Measurements from ENCODE around the gene ITGAD.

ITGAD gene

DNA sequence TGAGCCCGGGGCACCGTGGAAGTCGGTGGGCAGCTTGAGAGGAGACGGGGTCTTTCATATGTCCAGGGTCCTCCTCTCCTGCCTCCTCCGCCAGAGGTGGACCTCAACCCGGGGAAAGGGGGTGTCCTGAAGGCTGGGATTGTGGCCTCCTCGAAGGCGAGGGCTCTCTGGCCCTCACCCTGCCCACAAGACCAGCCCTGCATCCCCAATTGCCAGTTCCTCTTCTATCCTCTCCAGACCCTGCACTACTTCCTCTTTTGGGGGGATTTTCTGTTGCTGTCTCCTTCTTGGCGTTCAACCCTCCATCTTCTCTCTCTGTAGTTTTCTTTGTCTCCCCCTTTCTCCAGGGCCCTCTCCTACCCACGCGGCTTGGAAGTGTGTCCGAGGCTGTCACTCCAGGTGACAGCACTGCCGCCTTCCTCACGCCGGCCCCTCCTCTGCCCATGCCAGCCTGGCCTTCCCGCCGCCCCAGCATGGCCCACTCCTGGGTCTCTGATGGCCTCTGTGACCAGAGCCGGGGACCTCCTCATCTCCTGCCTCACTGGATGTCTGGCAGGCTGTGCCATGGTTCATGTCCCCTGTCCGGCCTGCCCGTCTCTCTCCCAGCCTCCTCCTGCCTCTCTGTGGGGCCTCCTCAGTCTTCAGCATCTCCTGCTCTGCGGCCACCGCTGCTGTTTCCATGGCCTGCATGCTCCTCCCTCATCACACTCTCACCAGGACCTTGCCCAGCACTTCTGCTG, 40.6 kb upstream of the ITGAD start:
- H3K27me3 ChIP-seq (replicated peaks; ENCODE audit: insufficient read depth, low read length): peaks cover 75% of the 10 kb centered on the region

DNA sequence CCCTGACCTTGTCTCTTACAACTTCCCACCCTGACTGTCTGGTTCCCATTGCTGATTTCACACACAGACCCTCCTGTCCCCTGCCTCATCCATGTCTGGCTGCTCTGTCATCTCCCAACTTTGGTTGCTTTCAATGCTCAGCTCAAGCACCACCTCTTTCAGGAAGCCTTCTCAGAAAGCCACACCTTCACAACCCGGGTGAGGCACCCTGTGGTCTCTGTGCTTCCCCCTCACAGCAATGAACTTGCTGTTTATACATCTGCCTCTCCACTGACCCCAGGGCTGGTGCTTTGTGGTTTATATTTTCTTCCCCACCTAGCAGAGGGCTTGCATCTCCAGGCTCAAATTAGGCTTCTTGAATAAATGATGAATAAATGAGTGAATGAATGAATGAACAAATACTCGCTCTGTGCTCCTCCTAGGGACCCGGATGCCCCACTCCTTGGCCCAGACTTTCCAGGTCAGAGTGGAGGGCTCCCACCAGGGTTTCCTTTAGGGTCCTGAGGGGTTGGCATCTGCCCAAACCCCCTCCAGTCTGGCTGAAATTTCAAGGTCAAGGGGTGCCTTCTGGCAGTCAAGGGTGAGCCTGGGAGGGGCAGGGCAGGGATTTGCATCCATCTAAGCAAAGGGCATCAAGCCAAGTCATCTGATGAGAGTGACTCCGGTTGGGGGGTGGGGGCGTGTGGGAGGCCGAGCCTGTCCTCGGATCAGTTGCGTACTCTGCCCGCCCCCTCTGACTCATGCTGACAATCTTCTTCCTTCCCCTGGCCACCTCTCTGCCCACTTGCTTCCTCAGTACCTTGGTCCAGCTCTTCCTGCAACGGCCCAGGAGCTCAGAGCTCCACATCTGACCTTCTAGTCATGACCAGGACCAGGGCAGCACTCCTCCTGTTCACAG, 38.5 kb upstream of the ITGAD start, which contains the start of gene ITGAX:
Gene ITGAX, plus strand, starts transcription at position 783 of the 898 bp plus-strand sequence. Its CDS starts 79 bp downstream, at position 862.
- H3K27me3 ChIP-seq (replicated peaks; ENCODE audit: insufficient read depth, low read length): peaks cover 58% of the 10 kb centered on the region
- H3K36me3 ChIP-seq (replicated peaks; ENCODE audit: insufficient read depth, low read length): no peaks in the 10 kb centered on the region
- H3K9ac ChIP-seq (ENCODE audit: low read length): no peak within 1 kb of the TSS
- H3K27ac ChIP-seq (ENCODE audit: low read length): no peak within 1 kb of the TSS
- TF ChIP-seq EZH2 (optimal IDR thresholded peaks at IDR 0.05; ENCODE audit: low read depth, low read length): no peak
- TF ChIP-seq, protein P1, sequence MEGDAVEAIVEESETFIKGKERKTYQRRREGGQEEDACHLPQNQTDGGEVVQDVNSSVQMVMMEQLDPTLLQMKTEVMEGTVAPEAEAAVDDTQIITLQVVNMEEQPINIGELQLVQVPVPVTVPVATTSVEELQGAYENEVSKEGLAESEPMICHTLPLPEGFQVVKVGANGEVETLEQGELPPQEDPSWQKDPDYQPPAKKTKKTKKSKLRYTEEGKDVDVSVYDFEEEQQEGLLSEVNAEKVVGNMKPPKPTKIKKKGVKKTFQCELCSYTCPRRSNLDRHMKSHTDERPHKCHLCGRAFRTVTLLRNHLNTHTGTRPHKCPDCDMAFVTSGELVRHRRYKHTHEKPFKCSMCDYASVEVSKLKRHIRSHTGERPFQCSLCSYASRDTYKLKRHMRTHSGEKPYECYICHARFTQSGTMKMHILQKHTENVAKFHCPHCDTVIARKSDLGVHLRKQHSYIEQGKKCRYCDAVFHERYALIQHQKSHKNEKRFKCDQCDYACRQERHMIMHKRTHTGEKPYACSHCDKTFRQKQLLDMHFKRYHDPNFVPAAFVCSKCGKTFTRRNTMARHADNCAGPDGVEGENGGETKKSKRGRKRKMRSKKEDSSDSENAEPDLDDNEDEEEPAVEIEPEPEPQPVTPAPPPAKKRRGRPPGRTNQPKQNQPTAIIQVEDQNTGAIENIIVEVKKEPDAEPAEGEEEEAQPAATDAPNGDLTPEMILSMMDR (IDR thresholded peaks at IDR 0.05; ENCODE audit: low read length): no peak
- TF ChIP-seq EZH2phosphoT487 (IDR thresholded peaks at IDR 0.05; ENCODE audit: low read length): no peak
- no peaks in the 10 kb centered on the region for H3F3A ChIP-seq (ENCODE audit: insufficient read depth, low read length)
- no peak within 1 kb of the TSS for H2AFZ ChIP-seq (ENCODE audit: low read length)
- no peaks in the 10 kb centered on the region for H3K79me2 ChIP-seq (ENCODE audit: low read length)
- H3K4me2 ChIP-seq (ENCODE audit: low read depth, low read length): no peak within 1 kb of the TSS
- no peaks in the 10 kb centered on the region for H3K9me3 ChIP-seq (replicated peaks; ENCODE audit: insufficient read depth, low read length)
- H3K9me2 ChIP-seq (replicated peaks; ENCODE audit: insufficient read depth, low read length): no peaks in the 10 kb centered on the region
- H3K4me3 ChIP-seq (ENCODE audit: low read length): no peak within 1 kb of the TSS
- no peaks in the 10 kb centered on the region for H4K20me1 ChIP-seq (ENCODE audit: insufficient read depth, low read length)
- no peaks in the 10 kb centered on the region; the same call in 1 of the 2 replicates for H3K4me1 ChIP-seq (ENCODE audit: low read length)
- DNase-seq: no peak

More for the DNA sequence above, 40.6 kb upstream of the ITGAD start:
- no peak overlapping the region for H3K9ac ChIP-seq (ENCODE audit: low read length)
- H2AFZ ChIP-seq (ENCODE audit: low read length): no peak overlapping the region
- no peak for DNase-seq
- no peaks in the 10 kb centered on the region for H4K20me1 ChIP-seq (ENCODE audit: insufficient read depth, low read length)
- H3K9me2 ChIP-seq (replicated peaks; ENCODE audit: insufficient read depth, low read length): no peaks in the 10 kb centered on the region
- H3K4me3 ChIP-seq (ENCODE audit: low read length): no peak overlapping the region
- no peaks in the 10 kb centered on the region for H3F3A ChIP-seq (ENCODE audit: insufficient read depth, low read length)
- no peaks in the 10 kb centered on the region for H3K36me3 ChIP-seq (replicated peaks; ENCODE audit: insufficient read depth, low read length)
- no peaks in the 10 kb centered on the region for H3K79me2 ChIP-seq (ENCODE audit: low read length)
- no peak overlapping the region for H3K27ac ChIP-seq (ENCODE audit: low read length)
- TF ChIP-seq EZH2 (optimal IDR thresholded peaks at IDR 0.05; ENCODE audit: low read depth, low read length) (no peak), EZH2phosphoT487 (IDR thresholded peaks at IDR 0.05; ENCODE audit: low read length) (no peak)
- TF ChIP-seq, protein P1 (IDR thresholded peaks at IDR 0.05; ENCODE audit: low read length): no peak
- no peaks in the 10 kb centered on the region for H3K9me3 ChIP-seq (replicated peaks; ENCODE audit: insufficient read depth, low read length)
- no peaks in the 10 kb centered on the region; the same call in 1 of the 2 replicates for H3K4me1 ChIP-seq (ENCODE audit: low read length)
- H3K4me2 ChIP-seq (ENCODE audit: low read depth, low read length): no peak overlapping the region

DNA sequence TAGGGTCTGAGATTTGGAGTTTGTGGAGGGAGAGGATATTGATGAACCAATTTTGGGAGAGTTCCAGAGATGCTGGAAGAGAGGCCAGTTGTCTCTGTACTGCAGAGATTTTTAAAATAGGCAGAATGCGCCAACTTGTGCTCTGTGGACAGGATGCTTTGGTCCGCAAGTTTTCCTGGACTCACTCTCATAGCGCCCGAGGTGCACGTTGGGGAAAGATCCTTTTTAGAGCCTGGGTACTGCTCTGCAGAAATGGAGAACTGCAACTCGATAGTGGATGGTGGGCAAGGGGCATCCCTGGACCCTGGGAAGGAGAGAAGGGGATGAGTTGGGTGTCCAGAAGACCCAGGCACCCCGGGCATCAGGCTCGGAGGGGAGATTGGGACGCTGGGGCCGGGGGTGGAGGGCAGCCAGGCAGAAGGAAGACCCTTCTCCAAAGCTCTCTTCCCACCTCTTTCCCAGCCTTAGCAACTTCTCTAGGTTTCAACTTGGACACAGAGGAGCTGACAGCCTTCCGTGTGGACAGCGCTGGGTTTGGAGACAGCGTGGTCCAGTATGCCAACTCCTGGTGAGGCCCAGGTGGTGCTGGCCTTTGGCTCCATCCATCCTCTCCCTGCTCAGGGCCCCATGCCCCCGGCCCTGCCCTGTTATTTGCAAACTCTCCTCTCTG, 37.6 kb upstream of the ITGAD start:
- TF ChIP-seq, protein P1 (IDR thresholded peaks at IDR 0.05; ENCODE audit: low read length): no peak
- no peak for TF ChIP-seq EZH2phosphoT487 (IDR thresholded peaks at IDR 0.05; ENCODE audit: low read length)
- no peak for TF ChIP-seq EZH2 (optimal IDR thresholded peaks at IDR 0.05; ENCODE audit: low read depth, low read length)
- Histone ChIP-seq H3K9ac (ENCODE audit: low read length) (no peak overlapping the region), H4K20me1 (ENCODE audit: insufficient read depth, low read length) (no peaks in the 10 kb centered on the region), H3K79me2 (ENCODE audit: low read length) (no peaks in the 10 kb centered on the region), H3K4me1 (ENCODE audit: low read length) (no peaks in the 10 kb centered on the region; the same call in 1 of the 2 replicates), H3K4me3 (ENCODE audit: low read length) (no peak overlapping the region), H3K27ac (ENCODE audit: low read length) (no peak overlapping the region), H2AFZ (ENCODE audit: low read length) (no peak overlapping the region), H3K36me3 (replicated peaks; ENCODE audit: insufficient read depth, low read length) (no peaks in the 10 kb centered on the region), H3K9me3 (replicated peaks; ENCODE audit: insufficient read depth, low read length) (no peaks in the 10 kb centered on the region), H3K9me2 (replicated peaks; ENCODE audit: insufficient read depth, low read length) (no peaks in the 10 kb centered on the region), H3F3A (ENCODE audit: insufficient read depth, low read length) (no peaks in the 10 kb centered on the region), H3K27me3 (replicated peaks; ENCODE audit: insufficient read depth, low read length) (peaks cover 55% of the 10 kb centered on the region), H3K4me2 (ENCODE audit: low read depth, low read length) (no peak overlapping the region)
- DNase-seq: no peak
